HepG2 (cell line): ENCODE results near the gene ACAN. TPM values are rescaled to one million over a fixed set of nuclear protein-coding genes. Genes with fewer than 3 reads are reported as not detected.

ENCODE experiments used
- ATAC-seq: fragments of 200-7000 bp; cut with Tn5 transposase; 3 replicates; pipeline ENCODE4 v1.9.1; 2020; ENCODE audit warnings: mild to moderate bottlenecking, moderate library complexity
- BruUV-seq: library from RNA; stranded (reverse); fragments of 400-500 nt; replicated peaks from 2 replicates; lab custom pipeline; 2021; lab: Mats Ljungman, UMichigan
- CTCF ChIA-PET: fragments of 300-600 bp; formaldehyde crosslinking; extraction: SDS; loops from one replicate; lab custom pipeline; 2021; ENCODE audit warnings: low total read pairs, inconsistent platforms, low intra/inter-chr PET ratio; lab: Yijun Ruan, JAX
- POLR2A ChIA-PET: fragments of 350-600 bp; sonication (Branson Sonifier 250); formaldehyde crosslinking; loops from one replicate; lab custom pipeline; 2020; ENCODE audit warnings: antibody characterized with exemption, inconsistent platforms; lab: Yijun Ruan, JAX
- DNase-seq: peaks from one replicate; pipeline ENCODE4 v3.0.0-alpha.2; 2015; ENCODE audit warnings: low spot score
- FAIRE-seq: peaks from 3 replicates; lab custom pipeline; 2011; peaks lifted over from hg19 to GRCh38; lab: Jason Lieb, UNC
- H2AFZ ChIP-seq: one replicate; pipeline ENCODE4 v1.6.1; 2011; ENCODE audit warnings: low read length, inconsistent platforms
- H3K27ac ChIP-seq: fragments of 300-600 bp; 3 replicates; pipeline ENCODE4 v1.8.0; 2011; ENCODE audit warnings: mixed run types, mild to moderate bottlenecking, mixed read lengths, low read length, inconsistent platforms; ENCODE audit not compliant: insufficient read depth; ENCODE audit errors: extremely low read length
- H3K27me3 ChIP-seq, 2 experiments: fragments of 200-600 bp in 1 of 2; 2 replicates in 1 of 2; 3 replicates in 1 of 2; pipeline versions ENCODE4 v1.6.0 to v1.8.0; 2011; ENCODE audit warnings: low read length in 2 of 2, mild to moderate bottlenecking in 2 of 2, moderate library complexity in 2 of 2, inconsistent platforms in 1 of 2; ENCODE audit not compliant: insufficient read depth in 2 of 2, control insufficient read depth in 1 of 2
- H3K36me3 ChIP-seq, 2 experiments: fragments of 200-600 bp in 1 of 2; replicated peaks in 1 of 2; 2 replicates in 1 of 2; 3 replicates in 1 of 2; pipeline versions ENCODE4 v1.5.1 to v1.8.0; 2011; ENCODE audit warnings: low read length in 2 of 2, inconsistent platforms in 1 of 2; ENCODE audit not compliant: insufficient read depth in 2 of 2, control insufficient read depth in 1 of 2
- H3K4me1 ChIP-seq: 2 replicates; pipeline ENCODE4 v1.5.1; 2012; ENCODE audit warnings: low read length, inconsistent platforms; ENCODE audit not compliant: insufficient read depth
- H3K4me2 ChIP-seq: 2 replicates; pipeline ENCODE4 v1.6.0; 2011; ENCODE audit warnings: low read depth, low read length, inconsistent platforms
- H3K4me3 ChIP-seq, 3 experiments: fragments of 200-600 bp in 1 of 3; sonication (generic), shearing (Covaris generic) in 1 of 3; replicated peaks in 1 of 3; 2 replicates each; pipeline ENCODE4 v1.5.1; 2011 to 2016; ENCODE audit warnings: low read length in 3 of 3, inconsistent platforms in 2 of 3, low read depth in 2 of 3, mild to moderate bottlenecking in 2 of 3, control low read depth in 1 of 3, mixed read lengths in 1 of 3; ENCODE audit not compliant: insufficient read depth in 1 of 3
- H3K79me2 ChIP-seq: one replicate; pipeline ENCODE4 v1.6.1; 2011; ENCODE audit warnings: low read length, inconsistent platforms; ENCODE audit not compliant: insufficient read depth
- H3K9ac ChIP-seq: 2 replicates; pipeline ENCODE4 v1.6.0; 2011; ENCODE audit warnings: mild to moderate bottlenecking, low read depth, low read length, inconsistent platforms; ENCODE audit not compliant: insufficient read depth
- H3K9me3 ChIP-seq: 2 replicates; pipeline ENCODE4 v1.5.1; 2012; ENCODE audit warnings: mild to moderate bottlenecking, low read length
- H4K20me1 ChIP-seq: 2 replicates; pipeline ENCODE4 v1.6.0; 2011; ENCODE audit warnings: inconsistent platforms, mild to moderate bottlenecking, low read length, moderate library complexity; ENCODE audit not compliant: insufficient read depth
- BRCA1 ChIP-seq: sonication (generic); formaldehyde crosslinking; IDR thresholded peaks from 2 replicates; pipeline ENCODE4 v1.4.0; 2020; ENCODE audit warnings: missing genetic modification reagents
- KAT7 ChIP-seq: IDR thresholded peaks from 2 replicates; pipeline ENCODE4 v1.6.1; 2018; ENCODE audit warnings: borderline replicate concordance, missing compliant biosample characterization
- PRPF4 ChIP-seq: fragments of 200-400 bp; formaldehyde crosslinking; IDR thresholded peaks from 2 replicates; pipeline ENCODE4 v1.6.1; 2016; ENCODE audit warnings: low read length, low read depth; ENCODE audit not compliant: poor library complexity, severe bottlenecking
- SIX1 ChIP-seq: sonication (generic); formaldehyde crosslinking; IDR thresholded peaks from 2 replicates; pipeline ENCODE4 v1.4.0; 2020; ENCODE audit warnings: missing genetic modification reagents, borderline replicate concordance
- ZMYM4 ChIP-seq: sonication (generic); formaldehyde crosslinking; IDR thresholded peaks from 2 replicates; pipeline ENCODE4 v1.8.1; 2023; ENCODE audit warnings: mild to moderate bottlenecking, missing genetic modification reagents
- ZNF44 ChIP-seq: sonication (generic); formaldehyde crosslinking; IDR thresholded peaks from 2 replicates; pipeline ENCODE4 v1.5.1; 2020; ENCODE audit warnings: mild to moderate bottlenecking, missing genetic modification reagents
- ZNF446 ChIP-seq: sonication (generic); formaldehyde crosslinking; IDR thresholded peaks from 2 replicates; pipeline ENCODE4 v1.5.0; 2020; ENCODE audit warnings: mild to moderate bottlenecking, missing genetic modification reagents
- ZNF616 ChIP-seq: sonication (generic); formaldehyde crosslinking; IDR thresholded peaks from 2 replicates; pipeline ENCODE4 v1.5.0; 2020; ENCODE audit warnings: low read depth, mild to moderate bottlenecking, missing genetic modification reagents
- ZNF780A ChIP-seq: sonication (generic); formaldehyde crosslinking; IDR thresholded peaks from 2 replicates; pipeline ENCODE4 v1.8.0; 2022; ENCODE audit warnings: mild to moderate bottlenecking, missing genetic modification reagents, moderate library complexity
- ZSCAN29 ChIP-seq: sonication (generic); formaldehyde crosslinking; conservative IDR thresholded peaks from 2 replicates; pipeline ENCODE4 v1.4.0; 2020; ENCODE audit warnings: mild to moderate bottlenecking, missing genetic modification reagents
- WGBS: methylation state at CpG from one replicate; pipeline ENCODE4 v1.1.6; 2017; ENCODE audit warnings: low lambda C conversion rate; 5-methylcytosine and 5-hydroxymethylcytosine counted together
- in situ Hi-C: cut with HindIII; loops from 2 replicates; pipeline ENCODE4 v1.10.0; 2017; ENCODE audit warnings: low pct_unique_long_range_greater_than_20kb; ENCODE audit not compliant: extremely low pct_ligation_motif_present
- intact Hi-C: fragments of 100-400 bp; cut with micrococcal nuclease; formaldehyde crosslinking; loops from one replicate; pipeline ENCODE4 v1.10.0; 2022; ENCODE audit not compliant: unreplicated experiment
- polyA plus RNA-seq, 8 experiments: library from polyadenylated mRNA; depleted of rRNA in 3 of 8; stranded (reverse) in 7 of 8; unstranded in 1 of 8; fragments of >200 nt; fragmentation: Illumina TruSeq in 4 of 8; extraction: Trizol in 4 of 8; gene quantifications; 2 replicates each; pipeline versions ENCODE4 v1.2.1 to v1.2.3, GENCODE V29; 2011 to 2016; ENCODE audit warnings: low read depth in 4 of 8, missing spikeins in 1 of 8, mixed read lengths in 1 of 8; ENCODE audit not compliant: insufficient read depth in 1 of 8
- total RNA-seq, 5 experiments: library from RNA; depleted of rRNA; stranded (reverse); fragments of >200 nt; fragmentation: Illumina TruSeq; extraction: Trizol; gene quantifications; 2 replicates each; pipeline ENCODE4 v1.2.3, GENCODE V29; 2016; ENCODE audit warnings: low read depth in 1 of 5
- TF ChIP-seq, protein P1 (sequence below): sonication (generic); formaldehyde crosslinking; IDR thresholded peaks from 2 replicates; pipeline ENCODE4 v1.4.0; 2020; ENCODE audit warnings: missing genetic modification reagents

ACAN gene
- total and polyA plus RNA-seq, 2 of the 13 experiments (the other 11 are each of a cell fraction or from before 2014, with no cell fraction given) = not detected

DNA sequence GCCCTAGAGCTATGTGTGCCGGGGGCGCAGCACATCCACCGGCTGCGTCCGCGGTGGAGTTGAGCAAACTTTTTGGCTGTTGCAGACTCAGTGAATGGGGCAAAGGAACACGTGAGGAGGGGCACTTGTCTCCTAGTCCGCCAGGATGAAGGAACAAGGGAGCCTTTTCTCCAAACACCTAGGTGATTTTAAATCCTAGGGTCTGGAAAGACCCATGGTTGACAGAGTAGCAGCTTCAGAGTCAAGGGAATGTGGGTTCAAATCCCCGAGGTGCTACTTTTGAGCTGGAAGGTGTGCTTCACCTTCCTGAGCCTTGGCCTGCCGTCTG, 648 bp downstream of the ACAN start:
- in situ Hi-C loops = no loop called here
- no peak for TF ChIP-seq ZSCAN29
- no peak for TF ChIP-seq SIX1 (CRISPR knock-in tag)
- no peak for TF ChIP-seq KAT7 (CRISPR knock-in tag)
- TF ChIP-seq ZNF780A = no peak
- TF ChIP-seq, protein P1, sequence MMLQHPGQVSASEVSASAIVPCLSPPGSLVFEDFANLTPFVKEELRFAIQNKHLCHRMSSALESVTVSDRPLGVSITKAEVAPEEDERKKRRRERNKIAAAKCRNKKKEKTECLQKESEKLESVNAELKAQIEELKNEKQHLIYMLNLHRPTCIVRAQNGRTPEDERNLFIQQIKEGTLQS (CRISPR knock-in tag) = no peak
- no peak for TF ChIP-seq PRPF4
- TF ChIP-seq ZNF446 (CRISPR knock-in tag) = no peak
- no peak for TF ChIP-seq ZNF616 (CRISPR knock-in tag)
- TF ChIP-seq BRCA1 (CRISPR knock-in tag) = no peak
- TF ChIP-seq ZNF44 (CRISPR knock-in tag) = no peak
- Histone ChIP-seq H3K9ac (no peak overlapping the region), H3K9me3 (no peaks in the 10 kb centered on the region), H3K27me3 (peaks cover 5 to 60% of the 10 kb centered on the region in 2 experiments; a peak in 3 of 5 replicates), H3K4me3 (no peak overlapping the region), H3K27ac (no peak overlapping the region), H4K20me1 (no peaks in the 10 kb centered on the region), H3K4me1 (no peaks in the 10 kb centered on the region), H2AFZ (no peak overlapping the region), H3K36me3 (no peaks in the 10 kb centered on the region), H3K79me2 (no peaks in the 10 kb centered on the region), H3K4me2 (no peak overlapping the region)
- ATAC-seq (no peak), DNase-seq (no peak), FAIRE-seq (no peak)
- no TSS peak for BruUV-seq
- ChIA-PET CTCF (no interaction called here), POLR2A (no interaction called here)
- 7% methylated on average over 7 of the region's 10 CpGs for WGBS
- intact Hi-C loops = no loop called here

DNA sequence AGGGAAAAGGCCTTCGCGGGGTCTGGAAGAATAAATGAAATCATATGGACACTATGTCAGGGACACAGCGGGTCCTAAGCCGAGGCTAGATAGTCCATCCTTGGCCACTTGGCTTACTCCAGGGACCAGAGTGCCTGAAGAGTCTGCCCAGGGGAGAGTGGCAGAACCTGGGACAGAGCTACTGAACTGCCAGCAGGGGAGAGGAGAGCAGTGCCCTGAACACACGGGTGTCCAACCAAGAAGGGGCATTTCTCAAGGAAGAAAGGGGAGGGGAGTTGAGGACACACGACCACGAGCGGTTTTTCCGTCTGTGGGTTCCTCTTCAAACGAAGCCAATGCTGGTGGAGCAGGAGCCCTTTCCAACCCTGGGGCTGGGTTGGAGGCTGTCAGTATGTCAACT, 1.0 kb downstream of the ACAN start:
- Histone ChIP-seq H3K4me2 (no peak overlapping the region), H2AFZ (no peak overlapping the region), H3K27ac (no peak overlapping the region)
- POLR2A ChIA-PET = no interaction called here
- no peak for DNase-seq
- TF ChIP-seq ZMYM4 = no peak
- TF ChIP-seq, all 625 proteins: peak for 0
- H3K27me3 ChIP-seq = peaks cover 5 to 60% of the 10 kb centered on the region in 2 experiments; a peak in 3 of 5 replicates
- H4K20me1 ChIP-seq = no peaks in the 10 kb centered on the region
- in situ Hi-C loops = no loop called here
- peak; percentile 57; the same call in 2 of the 3 replicates for ATAC-seq
- CTCF ChIA-PET = no interaction called here
- H3K79me2 ChIP-seq = no peaks in the 10 kb centered on the region
- FAIRE-seq = no peak
- H3K36me3 ChIP-seq = no peaks in the 10 kb centered on the region
- H3K9me3 ChIP-seq = no peaks in the 10 kb centered on the region
- no peak overlapping the region for H3K4me3 ChIP-seq
- intact Hi-C loops = no loop called here
- no TSS peak for BruUV-seq
- H3K9ac ChIP-seq = no peak overlapping the region
- H3K4me1 ChIP-seq = no peaks in the 10 kb centered on the region
- 21% methylated on average over 8 of the region's 10 CpGs for WGBS
